Measurements from ENCODE around the gene NEUROD4. TPM values are rescaled to one million over a fixed set of nuclear protein-coding genes. Genes with fewer than 3 reads are reported as not detected.

NEUROD4 gene
- total RNA-seq, 2 donors from 2014 or later, result not detected

- H3K27ac Mint-ChIP-seq, result peak overlapping the region; percentile 52
Measured at GRCh38 chr12:54987611-54988231, 32.1 kb upstream of the NEUROD4 start.

GRCh38 chr12:54988402-54989054, 31.2 kb upstream of the NEUROD4 start:
- peak overlapping the region; percentile 42 for H3K27ac Mint-ChIP-seq
- ATAC-seq (replicated peaks in 1 of 2), result no peak
- no peaks in the 10 kb centered on the region for H3K9me3 Mint-ChIP-seq
- peak overlapping the region in 1 of 2 donors; percentile 3 for H3K4me3 Mint-ChIP-seq
- peaks cover 75% of the 10 kb centered on the region for H3K4me1 Mint-ChIP-seq (ENCODE audit: low read depth)
- H3K36me3 Mint-ChIP-seq (ENCODE audit: insufficient read depth in 2 of 2), result peaks cover 4 to 5% of the 10 kb centered on the region in 2 donors
- H3K27me3 Mint-ChIP-seq (ENCODE audit: low read depth), result no peaks in the 10 kb centered on the region
- DNase-seq, result no peak

More at GRCh38 chr12:54987611-54988231, 32.1 kb upstream of the NEUROD4 start:
- Mint-ChIP-seq H3K4me3 (peak overlapping the region in 1 of 2 donors; percentile 16), H3K36me3 (ENCODE audit: insufficient read depth in 2 of 2) (peaks cover 6 to 10% of the 10 kb centered on the region in 2 donors), H3K27me3 (ENCODE audit: low read depth) (no peaks in the 10 kb centered on the region), H3K9me3 (no peaks in the 10 kb centered on the region), H3K4me1 (ENCODE audit: low read depth) (peaks cover 77% of the 10 kb centered on the region)
- no peak for DNase-seq
- no peak for ATAC-seq (replicated peaks in 1 of 2)

GRCh38 chr12:54989829-54990228, 29.9 kb upstream of the NEUROD4 start:
- H3K4me3 Mint-ChIP-seq, result peak overlapping the region; percentile 34 to 88
- no peaks in the 10 kb centered on the region for H3K9me3 Mint-ChIP-seq
- H3K27ac Mint-ChIP-seq, result peak overlapping the region; percentile 91
- ATAC-seq (replicated peaks in 1 of 2) (no peak), DNase-seq (no peak)
- H3K36me3 Mint-ChIP-seq (ENCODE audit: insufficient read depth in 2 of 2), result no peaks in the 10 kb centered on the region
- peaks cover 68% of the 10 kb centered on the region for H3K4me1 Mint-ChIP-seq (ENCODE audit: low read depth)
- H3K27me3 Mint-ChIP-seq (ENCODE audit: low read depth), result no peaks in the 10 kb centered on the region

- H3K4me3 Mint-ChIP-seq, result peak overlapping the region; percentile 88 to 89
- H3K9me3 Mint-ChIP-seq, result no peaks in the 10 kb centered on the region
- no peaks in the 10 kb centered on the region for H3K36me3 Mint-ChIP-seq (ENCODE audit: insufficient read depth in 2 of 2)
- DNase-seq (peak; percentile 54 to 58), ATAC-seq (replicated peaks in 1 of 2) (peak; percentile 77 to 84)
- H3K4me1 Mint-ChIP-seq (ENCODE audit: low read depth), result peaks cover 54% of the 10 kb centered on the region
- H3K27ac Mint-ChIP-seq, result peak overlapping the region; percentile 91
- no peaks in the 10 kb centered on the region for H3K27me3 Mint-ChIP-seq (ENCODE audit: low read depth)
Measured at GRCh38 chr12:54991161-54991990, 28.4 kb upstream of the NEUROD4 start.

- H3K36me3 Mint-ChIP-seq (ENCODE audit: insufficient read depth in 2 of 2), result no peaks in the 10 kb centered on the region
- no peaks in the 10 kb centered on the region for H3K9me3 Mint-ChIP-seq
- peak overlapping the region; percentile 52 for H3K27ac Mint-ChIP-seq
- DNase-seq (no peak), ATAC-seq (replicated peaks in 1 of 2) (peak; percentile 43 to 44)
- H3K4me1 Mint-ChIP-seq (ENCODE audit: low read depth), result peaks cover 54% of the 10 kb centered on the region
- no peaks in the 10 kb centered on the region for H3K27me3 Mint-ChIP-seq (ENCODE audit: low read depth)
- H3K4me3 Mint-ChIP-seq, result peak overlapping the region; percentile 88 to 89
Measured at GRCh38 chr12:54991991-54992375, 27.8 kb upstream of the NEUROD4 start.

GRCh38 chr12:54993181-54993835, 26.5 kb upstream of the NEUROD4 start:
- Mint-ChIP-seq H3K4me3 (no peak overlapping the region), H3K27me3 (ENCODE audit: low read depth) (no peaks in the 10 kb centered on the region), H3K4me1 (ENCODE audit: low read depth) (peaks cover 45% of the 10 kb centered on the region), H3K27ac (no peak overlapping the region), H3K9me3 (no peaks in the 10 kb centered on the region), H3K36me3 (ENCODE audit: insufficient read depth in 2 of 2) (no peaks in the 10 kb centered on the region)
- DNase-seq, result peak; percentile 48 to 60
- peak; percentile 42 to 61 for ATAC-seq (replicated peaks in 1 of 2)

- no peaks in the 10 kb centered on the region for H3K27me3 Mint-ChIP-seq (ENCODE audit: low read depth)
- no peak overlapping the region for H3K27ac Mint-ChIP-seq
- H3K4me1 Mint-ChIP-seq (ENCODE audit: low read depth), result peaks cover 20% of the 10 kb centered on the region
- DNase-seq (no peak), ATAC-seq (replicated peaks in 1 of 2) (no peak)
- no peak overlapping the region for H3K4me3 Mint-ChIP-seq
- no peaks in the 10 kb centered on the region for H3K9me3 Mint-ChIP-seq
- no peaks in the 10 kb centered on the region for H3K36me3 Mint-ChIP-seq (ENCODE audit: insufficient read depth in 2 of 2)
Measured at GRCh38 chr12:54996205-54996604, 23.6 kb upstream of the NEUROD4 start.

GRCh38 chr12:54997929-54998522, 21.7 kb upstream of the NEUROD4 start:
- Mint-ChIP-seq H3K4me3 (no peak overlapping the region), H3K9me3 (no peaks in the 10 kb centered on the region), H3K36me3 (ENCODE audit: insufficient read depth in 2 of 2) (no peaks in the 10 kb centered on the region), H3K4me1 (ENCODE audit: low read depth) (peaks cover 15% of the 10 kb centered on the region), H3K27me3 (ENCODE audit: low read depth) (no peaks in the 10 kb centered on the region), H3K27ac (no peak overlapping the region)
- no peak for ATAC-seq (replicated peaks in 1 of 2)
- no peak for DNase-seq

GRCh38 chr12:54998958-54999510, 20.7 kb upstream of the NEUROD4 start:
- ATAC-seq (replicated peaks in 1 of 2) (no peak), DNase-seq (no peak)
- Mint-ChIP-seq H3K4me3 (no peak overlapping the region), H3K4me1 (ENCODE audit: low read depth) (peaks cover 10% of the 10 kb centered on the region), H3K9me3 (no peaks in the 10 kb centered on the region), H3K27ac (no peak overlapping the region), H3K27me3 (ENCODE audit: low read depth) (no peaks in the 10 kb centered on the region), H3K36me3 (ENCODE audit: insufficient read depth in 2 of 2) (no peaks in the 10 kb centered on the region)

- Mint-ChIP-seq H3K27me3 (ENCODE audit: low read depth) (no peaks in the 10 kb centered on the region), H3K36me3 (ENCODE audit: insufficient read depth in 2 of 2) (peaks cover 0 to 5% of the 10 kb centered on the region in 2 donors), H3K4me1 (ENCODE audit: low read depth) (peaks cover 10% of the 10 kb centered on the region), H3K4me3 (no peak overlapping the region), H3K27ac (peak overlapping the region; percentile 6), H3K9me3 (peaks cover 3 to 4% of the 10 kb centered on the region in 2 donors)
- DNase-seq (no peak), ATAC-seq (replicated peaks in 1 of 2) (no peak)
Measured at GRCh38 chr12:55001198-55001868, 18.4 kb upstream of the NEUROD4 start.

GRCh38 chr12:55002355-55002754, 17.4 kb upstream of the NEUROD4 start:
- no peak overlapping the region for H3K27ac Mint-ChIP-seq
- peaks cover 3 to 4% of the 10 kb centered on the region in 2 donors for H3K9me3 Mint-ChIP-seq
- peaks cover 10% of the 10 kb centered on the region for H3K4me1 Mint-ChIP-seq (ENCODE audit: low read depth)
- no peaks in the 10 kb centered on the region for H3K27me3 Mint-ChIP-seq (ENCODE audit: low read depth)
- ATAC-seq (replicated peaks in 1 of 2) (no peak), DNase-seq (no peak)
- H3K36me3 Mint-ChIP-seq (ENCODE audit: insufficient read depth in 2 of 2), result peaks cover 3 to 5% of the 10 kb centered on the region in 2 donors
- H3K4me3 Mint-ChIP-seq, result no peak overlapping the region
